Prostate gland (tissue), 2 donors: Measurements from ENCODE around the gene TIMM22. TPM values are rescaled to one million over a fixed set of nuclear protein-coding genes. Genes with fewer than 3 reads are reported as not detected.

ENCODE experiments used
- DNase-seq: peaks from one replicate; pipeline ENCODE4 v3.0.0-alpha.2; 2019; ENCODE audit warnings: low spot score
- H3K27ac ChIP-seq, 2 donors: fragments of 200-600 bp; sonication (generic); 2 replicates each; pipeline ENCODE4 v1.5.1; 2017 to 2019
- H3K27me3 ChIP-seq: fragments of 200-600 bp; sonication (generic); replicated peaks from 2 replicates; pipeline ENCODE4 v1.5.1; 2019; ENCODE audit not compliant: insufficient read depth
- H3K36me3 ChIP-seq, 2 donors: fragments of 200-600 bp; sonication (generic); 1 replicate in 1 of 2; 2 replicates in 1 of 2; pipeline versions ENCODE4 v1.5.1 to v1.8.1; 2017 to 2019
- H3K4me1 ChIP-seq: fragments of 200-600 bp; sonication (generic); replicated peaks from 2 replicates; pipeline ENCODE4 v1.5.1; 2019
- H3K4me3 ChIP-seq, 2 donors: fragments of 200-600 bp; sonication (generic); 2 replicates each; pipeline ENCODE4 v1.5.1; 2017 to 2019
- H3K9me3 ChIP-seq: fragments of 200-600 bp; sonication (generic); 2 replicates; pipeline ENCODE4 v1.5.1; 2017
- CTCF ChIP-seq, 4 experiments: fragments of 200-600 bp in 2 of 4; fragments of 450-650 bp in 2 of 4; sonication (generic) in 2 of 4; IDR thresholded peaks; 1 replicate in 3 of 4; 2 replicates in 1 of 4; pipeline ENCODE4 v1.5.1; 2016 to 2019; ENCODE audit warnings: antibody characterized with exemption in 4 of 4, mild to moderate bottlenecking in 2 of 4, moderate library complexity in 2 of 4
- POLR2A ChIP-seq: fragments of 450-650 bp; IDR thresholded peaks from one replicate; pipeline ENCODE4 v1.6.1; 2016; ENCODE audit warnings: antibody characterized with exemption, mild to moderate bottlenecking
- POLR2AphosphoS5 ChIP-seq: sonication (generic); formaldehyde crosslinking; IDR thresholded peaks from one replicate; pipeline ENCODE4 v1.6.1; 2017; ENCODE audit warnings: antibody characterized with exemption
- WGBS: methylation state at CpG from one replicate; pipeline ENCODE4 v1.1.5; 2018; 5-methylcytosine and 5-hydroxymethylcytosine counted together
- intact Hi-C: fragments of 100-400 bp; cut with DNase I; formaldehyde crosslinking; loops from one replicate; pipeline ENCODE4 v1.14.2; 2022
- total RNA-seq, 2 donors: library from RNA; depleted of rRNA; stranded (reverse); fragments of >200 nt; gene quantifications; one replicate each; pipeline ENCODE4 v1.1.0, GENCODE V29; 2016

TIMM22 gene
- total RNA-seq, 2 donors from 2014 or later, result 15.1 to 20.3 TPM

- Histone ChIP-seq H3K4me3 (peak overlapping the region in 1 of 2 donors; percentile 10), H3K27ac (peak overlapping the region; percentile 63 to 68), H3K27me3 (no peaks in the 10 kb centered on the region), H3K9me3 (no peaks in the 10 kb centered on the region), H3K4me1 (peaks cover 30% of the 10 kb centered on the region), H3K36me3 (peaks cover 3 to 7% of the 10 kb centered on the region in 2 donors)
- peak; percentile 77 for DNase-seq
- intact Hi-C loops, result loop anchor here (5.0 kb wide), 1 partner anchor 52 kb away; no protein-coding TSS in a partner anchor
- whole genome bisulfite sequencing, result 11% methylated on average over 23 of the region's 23 CpGs
- TF ChIP-seq POLR2AphosphoS5, result peak; percentile 66
- no peak for TF ChIP-seq CTCF (IDR thresholded peaks at IDR 0.05)
- TF ChIP-seq POLR2A, result no peak
These were observed 8.5 kb downstream of the TIMM22 start for GRCh38 chr17:1005361-1005946.

- intact Hi-C loops, result loop anchor here (5.0 kb wide), 1 partner anchor 51 kb away; no protein-coding TSS in a partner anchor
These were observed 9.1 kb downstream of the TIMM22 start for GRCh38 chr17:1006054-1006453.

GRCh38 chr17:1007310-1008007 is 10.5 kb downstream of the TIMM22 start:
- H3K36me3 ChIP-seq, result peaks cover 3 to 14% of the 10 kb centered on the region in 2 donors
- 88% methylated on average over 16 of the region's 16 CpGs for WGBS
- peak overlapping the region; percentile 52 to 53 for H3K27ac ChIP-seq
- intact Hi-C loops, result loop anchor here (5.0 kb wide), 1 partner anchor 50 kb away; no protein-coding TSS in a partner anchor
- no peaks in the 10 kb centered on the region for H3K9me3 ChIP-seq
- TF ChIP-seq POLR2A (no peak), POLR2AphosphoS5 (no peak), CTCF (IDR thresholded peaks at IDR 0.05) (no peak)
- DNase-seq, result no peak
- peaks cover 19% of the 10 kb centered on the region for H3K4me1 ChIP-seq
- H3K27me3 ChIP-seq, result no peaks in the 10 kb centered on the region
- no peak overlapping the region for H3K4me3 ChIP-seq

More at GRCh38 chr17:1006054-1006453, 9.1 kb downstream of the TIMM22 start:
- peak overlapping the region in 1 of 2 donors; percentile 10 for H3K4me3 ChIP-seq
- WGBS, result 18% methylated on average over 14 of the region's 16 CpGs
- DNase-seq, result peak; percentile 53
- TF ChIP-seq POLR2AphosphoS5 (peak; percentile 8), CTCF (IDR thresholded peaks at IDR 0.05) (no peak), POLR2A (no peak)
- H3K36me3 ChIP-seq, result peaks cover 3 to 7% of the 10 kb centered on the region in 2 donors
- peak overlapping the region; percentile 63 to 68 for H3K27ac ChIP-seq
- no peaks in the 10 kb centered on the region for H3K9me3 ChIP-seq
- no peaks in the 10 kb centered on the region for H3K27me3 ChIP-seq
- peaks cover 28% of the 10 kb centered on the region for H3K4me1 ChIP-seq

GRCh38 chr17:1008008-1008761 is 11.3 kb downstream of the TIMM22 start:
- peaks cover 19% of the 10 kb centered on the region for H3K4me1 ChIP-seq
- H3K27me3 ChIP-seq, result no peaks in the 10 kb centered on the region
- peaks cover 3 to 14% of the 10 kb centered on the region in 2 donors for H3K36me3 ChIP-seq
- 77% methylated on average over 20 of the region's 21 CpGs for WGBS
- peak overlapping the region; percentile 52 to 53 for H3K27ac ChIP-seq
- intact Hi-C loops, result loop anchor here (5.0 kb wide), 1 partner anchor 49 kb away; no protein-coding TSS in a partner anchor
- no peaks in the 10 kb centered on the region for H3K9me3 ChIP-seq
- TF ChIP-seq POLR2AphosphoS5 (no peak), CTCF (IDR thresholded peaks at IDR 0.05) (no peak), POLR2A (no peak)
- no peak for DNase-seq
- H3K4me3 ChIP-seq, result no peak overlapping the region
